A673 (cell line): Measurements from ENCODE around the gene KCTD8. TPM values are rescaled to one million over a fixed set of nuclear protein-coding genes. Genes with fewer than 3 reads are reported as not detected.
A peak's percentile ranks its signal among the peaks of the same experiment; 100 is the strongest.
"Not testable (repeated sequence)": the region's sequence is repeated elsewhere in the genome, so short reads cannot be mapped to it uniquely, and the experiment has no call there.

Source experiments
- BruUV-seq: library from RNA; stranded (reverse); fragments of 400-500 nt; replicated peaks from 2 replicates; lab custom pipeline; 2021; lab: Mats Ljungman, UMichigan
- CTCF ChIA-PET: fragments of 300-600 bp; sonication (Branson Sonifier 250); formaldehyde crosslinking; loops from one replicate; lab custom pipeline; 2022; ENCODE audit warnings: antibody characterized with exemption; lab: Charles Lee
- POLR2A ChIA-PET: fragments of 300-600 bp; sonication (Branson Sonifier 250); formaldehyde crosslinking; loops from one replicate; lab custom pipeline; 2022; ENCODE audit warnings: antibody characterized with exemption; ENCODE audit not compliant: low non-redundant PET; lab: Charles Lee
- DNase-seq: peaks from one replicate; pipeline ENCODE4 v3.0.0-alpha.2; 2015; ENCODE audit warnings: low spot score
- H3K27ac ChIP-seq: fragments of 200-600 bp; sonication (generic); 2 replicates; pipeline ENCODE4 v1.5.1; 2016; ENCODE audit warnings: mixed run types, low read depth, mild to moderate bottlenecking, mixed read lengths, antibody characterized with exemption, low read length; ENCODE audit not compliant: poor library complexity, severe bottlenecking
- H3K27me3 ChIP-seq: fragments of 200-600 bp; sonication (generic); replicated peaks from 2 replicates; pipeline ENCODE4 v1.6.1; 2017; ENCODE audit warnings: mixed run types, low read depth, mild to moderate bottlenecking, mixed read lengths, antibody characterized with exemption, low read length; ENCODE audit not compliant: insufficient read depth, poor library complexity
- H3K36me3 ChIP-seq: fragments of 200-600 bp; sonication (generic); 2 replicates; pipeline ENCODE4 v1.6.1; 2016; ENCODE audit warnings: mixed run types, mild to moderate bottlenecking, mixed read lengths, antibody characterized with exemption, low read length; ENCODE audit not compliant: insufficient read depth, poor library complexity, severe bottlenecking
- H3K4me1 ChIP-seq: fragments of 200-600 bp; sonication (generic); 2 replicates; pipeline ENCODE4 v1.6.1; 2017; ENCODE audit warnings: mixed run types, mild to moderate bottlenecking, mixed read lengths, antibody characterized with exemption, low read length; ENCODE audit not compliant: insufficient read depth, poor library complexity, severe bottlenecking
- H3K4me3 ChIP-seq: fragments of 200-600 bp; sonication (generic); 2 replicates; pipeline ENCODE4 v1.5.1; 2016; ENCODE audit warnings: low read depth, mixed run types, mild to moderate bottlenecking, mixed read lengths, low read length; ENCODE audit not compliant: poor library complexity, severe bottlenecking
- H3K9me3 ChIP-seq: fragments of 200-600 bp; sonication (generic); 2 replicates; pipeline ENCODE4 v1.6.1; 2016; ENCODE audit warnings: mixed run types, low read depth, mild to moderate bottlenecking, mixed read lengths, antibody characterized with exemption, low read length; ENCODE audit not compliant: poor library complexity, severe bottlenecking
- EZH2 ChIP-seq: fragments of 200-600 bp; sonication (generic); IDR thresholded peaks from 2 replicates; pipeline ENCODE4 v1.6.1; 2017; ENCODE audit warnings: borderline replicate concordance, low read depth, mild to moderate bottlenecking, mixed read lengths, antibody characterized with exemption, low read length; ENCODE audit not compliant: poor library complexity, severe bottlenecking
- intact Hi-C: fragments of 100-400 bp; cut with micrococcal nuclease; formaldehyde crosslinking; loops from one replicate; pipeline ENCODE4 v1.10.0; 2022; ENCODE audit not compliant: unreplicated experiment
- total RNA-seq: library from RNA; stranded (reverse); gene quantifications from 2 replicates; pipeline ENCODE4 v1.2.3, GENCODE V29; 2021
- TF ChIP-seq, protein P1 (sequence below): fragments of 300-800, 200-600 bp; sonication (generic); conservative IDR thresholded peaks from 2 replicates; pipeline ENCODE4 v1.5.1; 2017; ENCODE audit warnings: low read depth, mild to moderate bottlenecking, antibody characterized with exemption, low read length, moderate library complexity, mixed read lengths

KCTD8 gene
- total RNA-seq, 1 experiment from 2014 or later, result not detected

DNA sequence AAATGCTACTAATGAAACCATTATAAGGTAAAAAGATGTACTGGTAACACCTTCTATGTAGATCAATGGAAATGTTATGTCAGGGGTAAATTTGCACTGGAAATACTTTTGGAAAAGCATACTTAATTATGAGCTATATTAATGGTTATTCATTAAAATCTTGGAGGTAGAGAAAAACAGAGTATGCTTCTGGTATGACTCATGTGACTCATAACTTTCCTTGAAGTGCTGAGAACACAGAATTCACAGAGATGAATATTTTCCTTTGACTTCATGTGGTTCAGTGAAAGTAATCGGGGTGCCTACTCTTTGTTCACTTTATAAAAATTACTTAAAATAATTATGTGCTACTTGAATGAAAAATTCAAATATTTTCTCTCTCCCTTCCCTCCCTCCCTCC lies 254.2 kb downstream of the KCTD8 start:
- no peak overlapping the region for H3K4me3 ChIP-seq
- CTCF ChIA-PET, result no interaction called here
- no peaks in the 10 kb centered on the region for H3K27me3 ChIP-seq
- H3K9me3 ChIP-seq, result peaks cover 23% of the 10 kb centered on the region
- POLR2A ChIA-PET, result no interaction called here
- H3K36me3 ChIP-seq, result no peaks in the 10 kb centered on the region
- DNase-seq, result no peak
- no peak overlapping the region for H3K27ac ChIP-seq
- H3K4me1 ChIP-seq, result no peaks in the 10 kb centered on the region
- TF ChIP-seq, protein P1, sequence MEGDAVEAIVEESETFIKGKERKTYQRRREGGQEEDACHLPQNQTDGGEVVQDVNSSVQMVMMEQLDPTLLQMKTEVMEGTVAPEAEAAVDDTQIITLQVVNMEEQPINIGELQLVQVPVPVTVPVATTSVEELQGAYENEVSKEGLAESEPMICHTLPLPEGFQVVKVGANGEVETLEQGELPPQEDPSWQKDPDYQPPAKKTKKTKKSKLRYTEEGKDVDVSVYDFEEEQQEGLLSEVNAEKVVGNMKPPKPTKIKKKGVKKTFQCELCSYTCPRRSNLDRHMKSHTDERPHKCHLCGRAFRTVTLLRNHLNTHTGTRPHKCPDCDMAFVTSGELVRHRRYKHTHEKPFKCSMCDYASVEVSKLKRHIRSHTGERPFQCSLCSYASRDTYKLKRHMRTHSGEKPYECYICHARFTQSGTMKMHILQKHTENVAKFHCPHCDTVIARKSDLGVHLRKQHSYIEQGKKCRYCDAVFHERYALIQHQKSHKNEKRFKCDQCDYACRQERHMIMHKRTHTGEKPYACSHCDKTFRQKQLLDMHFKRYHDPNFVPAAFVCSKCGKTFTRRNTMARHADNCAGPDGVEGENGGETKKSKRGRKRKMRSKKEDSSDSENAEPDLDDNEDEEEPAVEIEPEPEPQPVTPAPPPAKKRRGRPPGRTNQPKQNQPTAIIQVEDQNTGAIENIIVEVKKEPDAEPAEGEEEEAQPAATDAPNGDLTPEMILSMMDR, result no peak
- no peak for TF ChIP-seq EZH2
- no TSS peak for BruUV-seq
- intact Hi-C loops, result no loop called here

DNA sequence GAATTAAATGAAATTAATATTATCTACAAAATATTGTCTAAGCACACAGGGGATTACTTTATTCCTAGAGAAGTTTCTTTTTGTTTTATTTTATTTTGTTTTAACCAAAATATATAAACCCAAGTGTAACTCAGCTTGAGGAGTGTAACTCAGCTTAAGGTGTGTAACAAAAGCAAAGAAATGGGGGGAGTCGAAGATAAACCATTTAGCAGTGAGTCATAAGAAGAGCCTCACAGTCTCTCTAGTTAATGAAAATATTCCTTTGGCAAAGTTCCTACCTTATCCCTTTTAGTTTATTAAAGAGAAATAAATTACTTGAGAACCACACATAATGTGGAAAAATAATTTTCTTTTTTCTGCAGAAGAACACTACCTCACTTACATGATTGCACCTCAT lies 261.8 kb downstream of the KCTD8 start:
- no peak overlapping the region for H3K4me3 ChIP-seq
- CTCF ChIA-PET, result no interaction called here
- no peaks in the 10 kb centered on the region for H3K27me3 ChIP-seq
- H3K36me3 ChIP-seq, result no peaks in the 10 kb centered on the region
- POLR2A ChIA-PET, result no interaction called here
- no TSS peak for BruUV-seq
- no peak overlapping the region for H3K27ac ChIP-seq
- DNase-seq, result no peak
- no peaks in the 10 kb centered on the region for H3K4me1 ChIP-seq
- TF ChIP-seq EZH2, result no peak
- TF ChIP-seq, protein P1, result no peak
- intact Hi-C loops, result no loop called here
- peaks cover 4% of the 10 kb centered on the region for H3K9me3 ChIP-seq

DNA sequence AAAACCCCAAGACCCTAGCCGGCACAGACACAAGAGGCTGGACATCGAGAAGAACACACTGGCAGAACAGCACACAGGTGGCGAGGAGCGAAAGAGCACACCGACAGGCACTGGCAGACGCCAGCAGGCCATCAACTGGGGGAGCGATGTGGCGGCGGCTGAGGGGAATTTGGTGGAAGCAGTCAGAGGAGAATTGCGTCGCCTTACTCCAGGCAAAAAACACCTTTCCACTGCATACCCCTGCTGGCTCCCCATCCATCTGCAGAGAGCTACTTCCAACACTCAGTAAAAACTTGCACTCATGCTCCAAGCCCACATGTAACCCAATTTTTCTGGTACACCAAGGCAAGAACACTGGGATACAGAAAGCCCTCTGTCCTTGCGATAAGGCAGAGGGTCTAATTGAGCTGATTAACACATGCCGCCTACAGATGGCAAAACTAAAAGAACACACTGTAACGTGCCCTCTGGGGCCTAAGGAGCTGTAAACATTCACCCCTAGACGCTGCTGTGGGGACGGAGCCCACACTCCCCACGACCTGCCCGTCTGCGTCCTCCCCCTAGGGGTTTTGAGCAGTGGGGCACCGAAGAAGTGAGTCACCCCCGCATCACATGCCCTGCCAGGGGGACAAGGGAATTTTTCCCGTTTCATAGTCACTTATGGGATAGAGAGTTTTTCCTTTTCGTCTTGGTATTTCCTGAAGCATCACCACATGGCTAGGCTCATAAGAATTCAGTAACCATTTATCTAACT lies 262.3 kb downstream of the KCTD8 start:
- Histone ChIP-seq H3K36me3 (no peaks in the 10 kb centered on the region), H3K4me3 (no peak overlapping the region), H3K27ac (no peak overlapping the region), H3K9me3 (peaks cover 4% of the 10 kb centered on the region), H3K27me3 (no peaks in the 10 kb centered on the region), H3K4me1 (no peaks in the 10 kb centered on the region)
- BruUV-seq, result no TSS peak
- ChIA-PET POLR2A (no interaction called here), CTCF (no interaction called here)
- peak; percentile 0 for DNase-seq
- intact Hi-C loops, result no loop called here
- no peak for TF ChIP-seq EZH2
- TF ChIP-seq, protein P1, result no peak

DNA sequence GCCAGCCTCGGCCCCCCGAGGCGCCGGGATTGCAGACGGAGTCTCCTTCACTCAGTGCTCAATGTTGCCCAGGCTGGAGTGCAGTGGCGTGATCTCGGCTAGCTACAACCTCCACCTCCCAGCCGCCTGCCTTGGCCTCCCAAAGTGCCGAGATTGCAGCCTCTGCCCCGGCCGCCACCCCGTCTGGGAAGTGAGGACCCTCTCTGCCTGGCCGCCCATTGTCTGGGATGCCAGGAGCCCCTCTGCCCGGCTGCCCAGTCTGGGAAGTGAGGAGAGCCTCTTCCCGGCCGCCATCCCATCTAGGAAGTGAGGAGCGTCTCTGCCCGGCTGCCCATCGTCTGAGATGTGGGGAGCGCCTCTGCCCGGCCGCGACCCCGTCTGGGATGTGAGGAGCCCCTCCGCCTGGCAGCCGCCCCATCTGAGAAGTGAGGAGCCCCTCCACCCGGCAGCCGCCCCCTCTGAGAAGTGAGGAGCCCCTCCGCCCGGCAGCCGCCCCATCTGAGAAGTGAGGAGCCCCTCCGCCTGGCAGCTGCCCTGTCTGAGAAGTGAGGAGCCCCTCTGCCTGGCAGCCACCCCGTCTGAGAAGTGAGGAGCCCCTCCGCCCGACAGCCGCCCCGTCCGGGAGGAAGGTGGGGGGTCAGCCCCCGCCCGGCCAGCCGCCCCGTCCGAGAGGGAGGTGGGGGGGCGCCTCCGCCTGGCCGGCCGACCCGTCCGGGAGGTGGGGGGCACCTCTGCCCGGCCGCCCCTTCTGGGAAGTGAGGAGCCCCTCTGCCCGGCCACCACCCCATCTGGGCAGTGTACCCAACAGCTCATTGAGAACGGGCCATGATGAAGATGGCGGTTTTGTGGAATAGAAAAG lies 266.9 kb downstream of the KCTD8 start:
- H3K9me3 ChIP-seq, H3K27me3 ChIP-seq, H3K27ac ChIP-seq, H3K36me3 ChIP-seq, POLR2A ChIA-PET, H3K4me3 ChIP-seq, intact Hi-C loops, CTCF ChIA-PET, H3K4me1 ChIP-seq, DNase-seq, BruUV-seq: not testable (repeated sequence)

DNA sequence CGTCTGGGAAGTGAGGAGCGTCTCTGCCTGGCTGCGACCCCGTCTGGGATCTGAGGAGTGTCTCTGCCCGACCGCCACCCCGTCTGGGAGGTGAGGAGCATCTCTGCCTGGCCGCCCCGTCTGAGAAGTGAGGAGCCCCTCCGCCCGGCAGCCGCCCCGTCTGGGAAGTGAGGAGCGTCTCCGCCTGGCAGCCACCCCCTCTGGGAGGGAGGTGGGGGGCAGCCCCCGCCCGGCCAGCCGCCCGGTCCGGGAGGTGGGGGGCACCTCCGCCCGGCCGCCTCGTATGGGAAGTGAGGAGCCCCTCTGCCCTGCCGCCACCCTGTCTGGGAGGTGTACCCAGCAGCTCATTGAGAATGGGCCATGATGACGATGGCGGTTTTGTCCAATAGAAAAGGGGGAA lies 280.8 kb downstream of the KCTD8 start:
- H3K9me3 ChIP-seq, result peaks cover 24% of the 10 kb centered on the region
- H3K4me3 ChIP-seq, H3K36me3 ChIP-seq, POLR2A ChIA-PET, H3K27ac ChIP-seq, DNase-seq, BruUV-seq, H3K27me3 ChIP-seq, H3K4me1 ChIP-seq, intact Hi-C loops, CTCF ChIA-PET: not testable (repeated sequence)
